HCT116 (cell line): ENCODE results near the gene ARHGAP1. TPM values are rescaled to one million over a fixed set of nuclear protein-coding genes. Genes with fewer than 3 reads are reported as not detected.

Experiments
- ATAC-seq: fragments of 200-7000 bp; cut with Tn5 transposase; 2 replicates; pipeline ENCODE4 v1.9.1; 2020; ENCODE audit warnings: mild to moderate bottlenecking, moderate library complexity
- BruUV-seq: library from RNA; stranded (reverse); fragments of 400-500 nt; replicated peaks from 2 replicates; lab custom pipeline; 2021; lab: Mats Ljungman, UMichigan
- CTCF ChIA-PET: fragments of 300-600 bp; sonication (Branson Sonifier 250); formaldehyde crosslinking; loops from one replicate; lab custom pipeline; 2021; ENCODE audit warnings: antibody characterized with exemption; lab: Charles Lee
- POLR2A ChIA-PET: fragments of 300-600, 350-600 bp; sonication (Branson Sonifier 250); formaldehyde crosslinking; loops from one replicate; lab custom pipeline; 2021; ENCODE audit warnings: antibody characterized with exemption; lab: Charles Lee
- RAD21 ChIA-PET, 2 experiments: fragments of 300-600 bp; sonication (Branson Sonifier 250); formaldehyde crosslinking; loops; one replicate each; lab custom pipeline; 2023; ENCODE audit warnings: low total read pairs in 2 of 2; ENCODE audit not compliant: uncharacterized antibody in 2 of 2, unreplicated experiment in 2 of 2, low non-redundant PET in 1 of 2; lab: Charles Lee
- DNase-seq: peaks from one replicate; pipeline ENCODE4 v3.0.0-alpha.2; 2010; ENCODE audit warnings: low read depth, low spot score
- H2AFZ ChIP-seq: fragments of 200-600 bp; shearing (Covaris generic), sonication (generic); 2 replicates; pipeline ENCODE4 v1.6.1; 2017; ENCODE audit warnings: low read depth, mixed run types, mixed read lengths, antibody characterized with exemption, low read length; ENCODE audit not compliant: poor library complexity, severe bottlenecking
- H3K27ac ChIP-seq: 2 replicates; pipeline ENCODE4 v1.5.1; 2012; ENCODE audit warnings: low read depth, low read length
- H3K27me3 ChIP-seq: fragments of 200-600 bp; sonication (generic); 2 replicates; pipeline ENCODE4 v1.6.1; 2016; ENCODE audit warnings: mixed run types, low read length, mixed read lengths; ENCODE audit not compliant: insufficient read depth
- H3K36me3 ChIP-seq, 2 experiments: fragments of 200-500 bp in 1 of 2; fragments of 200-600 bp in 1 of 2; sonication (Bioruptor generic) in 1 of 2; sonication (generic) in 1 of 2; 2 replicates each; pipeline versions ENCODE4 v1.5.1 to v1.6.1; 2014 to 2016; ENCODE audit warnings: low read length in 2 of 2, inconsistent platforms in 1 of 2, mixed read lengths in 1 of 2, mixed run types in 1 of 2; ENCODE audit not compliant: insufficient read depth in 2 of 2, control insufficient read depth in 1 of 2
- H3K4me1 ChIP-seq, 2 experiments: fragments of 200-600 bp in 1 of 2; sonication (generic) in 1 of 2; 2 replicates each; pipeline versions ENCODE4 v1.5.1 to v1.6.1; 2012 to 2017; ENCODE audit warnings: low read length in 2 of 2, inconsistent platforms in 1 of 2, mild to moderate bottlenecking in 1 of 2, mixed read lengths in 1 of 2, mixed run types in 1 of 2, moderate library complexity in 1 of 2; ENCODE audit not compliant: insufficient read depth in 2 of 2, control insufficient read depth in 1 of 2
- H3K4me2 ChIP-seq: fragments of 200-600 bp; sonication (generic); 2 replicates; pipeline ENCODE4 v1.6.1; 2017; ENCODE audit warnings: mixed run types, low read length, mixed read lengths
- H3K4me3 ChIP-seq, 2 experiments: fragments of 200-600 bp in 1 of 2; sonication (generic) in 1 of 2; replicated peaks in 1 of 2; 2 replicates each; pipeline ENCODE4 v1.5.1; 2011 to 2016; ENCODE audit warnings: low read length in 2 of 2, control low read depth in 1 of 2, low read depth in 1 of 2, mild to moderate bottlenecking in 1 of 2, mixed read lengths in 1 of 2, mixed run types in 1 of 2
- H3K79me2 ChIP-seq: fragments of 200-600 bp; sonication (generic); 2 replicates; pipeline ENCODE4 v1.6.1; 2017; ENCODE audit warnings: mild to moderate bottlenecking, mixed run types, low read length, moderate library complexity, mixed read lengths; ENCODE audit not compliant: insufficient read depth
- H3K9ac ChIP-seq: fragments of 200-600 bp; sonication (generic); 2 replicates; pipeline ENCODE4 v1.6.1; 2016; ENCODE audit warnings: low read length, mixed read lengths
- H3K9me2 ChIP-seq: fragments of 200-600 bp; sonication (generic), shearing (Covaris generic); 2 replicates; pipeline ENCODE4 v1.6.1; 2017; ENCODE audit warnings: mixed run types, mild to moderate bottlenecking, moderate library complexity; ENCODE audit not compliant: insufficient read depth
- H3K9me3 ChIP-seq, 2 experiments: fragments of 200-500 bp in 1 of 2; fragments of 200-600 bp in 1 of 2; sonication (Bioruptor generic) in 1 of 2; sonication (generic) in 1 of 2; 2 replicates each; pipeline ENCODE4 v1.6.1; 2014 to 2017; ENCODE audit warnings: low read length in 2 of 2, mixed read lengths in 2 of 2, inconsistent platforms in 1 of 2, low read depth in 1 of 2, mild to moderate bottlenecking in 1 of 2, mixed run types in 1 of 2, moderate library complexity in 1 of 2; ENCODE audit not compliant: control insufficient read depth in 1 of 2, insufficient read depth in 1 of 2
- H4K20me1 ChIP-seq: fragments of 200-600 bp; sonication (generic), shearing (Covaris generic); 2 replicates; pipeline ENCODE4 v1.6.1; 2017; ENCODE audit warnings: mixed run types, mild to moderate bottlenecking, moderate library complexity; ENCODE audit not compliant: insufficient read depth
- ATF3 ChIP-seq: IDR thresholded peaks from 2 replicates; pipeline ENCODE4 v1.6.1; 2012
- CEBPB ChIP-seq: IDR thresholded peaks from 2 replicates; pipeline ENCODE4 v1.6.1; 2012; ENCODE audit warnings: low read depth
- EGR1 ChIP-seq: IDR thresholded peaks from 2 replicates; pipeline ENCODE4 v1.6.1; 2012; ENCODE audit warnings: low read depth
- ELF1 ChIP-seq: IDR thresholded peaks from 2 replicates; pipeline ENCODE4 v1.6.1; 2012; ENCODE audit warnings: low read depth, borderline replicate concordance
- EZH2 ChIP-seq: fragments of 200-600 bp; sonication (generic); IDR thresholded peaks from 2 replicates; pipeline ENCODE4 v1.6.1; 2017; ENCODE audit warnings: antibody characterized with exemption, mixed run types
- POLR2A ChIP-seq: IDR thresholded peaks from 2 replicates; pipeline ENCODE4 v1.7.0; 2011; ENCODE audit warnings: borderline replicate concordance; ENCODE audit not compliant: insufficient read depth, insufficient read length; ENCODE audit errors: extremely low read depth
- SRF ChIP-seq: IDR thresholded peaks from 2 replicates; pipeline ENCODE4 v1.6.1; 2012; ENCODE audit warnings: low read depth
- TCF7L2 ChIP-seq: IDR thresholded peaks from 2 replicates; pipeline ENCODE4 v1.7.0; 2011; ENCODE audit warnings: borderline replicate concordance, inconsistent platforms; ENCODE audit not compliant: insufficient read depth, insufficient read length; ENCODE audit errors: extremely low read depth
- YY1 ChIP-seq: IDR thresholded peaks from 2 replicates; pipeline ENCODE4 v1.6.1; 2011; ENCODE audit warnings: low read length, low read depth, moderate library complexity, mild to moderate bottlenecking; ENCODE audit not compliant: insufficient replicate concordance; ENCODE audit errors: extremely low read depth
- ZBTB33 ChIP-seq: IDR thresholded peaks from 2 replicates; pipeline ENCODE4 v1.6.1; 2011; ENCODE audit warnings: mild to moderate bottlenecking, low read length, moderate library complexity; ENCODE audit not compliant: insufficient replicate concordance; ENCODE audit errors: extremely low read depth
- ZNF274 ChIP-seq: fragments of 200-500 bp; sonication (Bioruptor generic); IDR thresholded peaks from 2 replicates; pipeline ENCODE4 v1.6.1; 2014; ENCODE audit warnings: mild to moderate bottlenecking, low read depth, low read length, inconsistent platforms
- intact Hi-C: fragments of 100-400 bp; cut with micrococcal nuclease; formaldehyde crosslinking; loops from 2 replicates; pipeline ENCODE4 v1.10.0; 2022
- total RNA-seq: library from RNA; stranded (reverse); gene quantifications from one replicate; pipeline ENCODE4 v1.2.1, GENCODE V29; 2021; ENCODE audit not compliant: unreplicated experiment
- TF ChIP-seq, protein P1 (sequence below), 3 experiments: fragments of 200-600 bp in 1 of 3; sonication (generic) in 1 of 3; IDR thresholded peaks in 2 of 3; conservative IDR thresholded peaks in 1 of 3; 2 replicates each; pipeline ENCODE4 v1.5.1; 2012 to 2017; ENCODE audit warnings: low read depth in 2 of 3, low read length in 2 of 3, antibody characterized with exemption in 1 of 3, borderline replicate concordance in 1 of 3, control low read depth in 1 of 3, mild to moderate bottlenecking in 1 of 3, mixed read lengths in 1 of 3, mixed run types in 1 of 3, moderate library complexity in 1 of 3; ENCODE audit not compliant: insufficient read depth in 1 of 3

Gene ARHGAP1
- total RNA-seq, 1 experiment from 2014 or later = 36.9 TPM

GRCh38 chr11:46736146-46736545, 35.7 kb upstream of the ARHGAP1 start:
- Histone ChIP-seq H3K9me2 (no peaks in the 10 kb centered on the region), H4K20me1 (no peaks in the 10 kb centered on the region), H3K27me3 (no peaks in the 10 kb centered on the region), H3K9me3 (no peaks in the 10 kb centered on the region), H2AFZ (no peak overlapping the region), H3K36me3 (peaks cover 2 to 4% of the 10 kb centered on the region in 2 experiments; a peak in 2 of 4 replicates), H3K4me2 (no peak overlapping the region), H3K79me2 (no peaks in the 10 kb centered on the region), H3K4me1 (no peaks in the 10 kb centered on the region), H3K4me3 (no peak overlapping the region), H3K27ac (no peak overlapping the region), H3K9ac (no peak overlapping the region)
- POLR2A ChIA-PET = no interaction called here
- intact Hi-C loops = no loop called here
- no peak for DNase-seq
- CTCF ChIA-PET = no interaction called here
- no peak for ATAC-seq
- RAD21 ChIA-PET = no interaction called here
- BruUV-seq = no TSS peak
- no peak for TF ChIP-seq YY1

DNA sequence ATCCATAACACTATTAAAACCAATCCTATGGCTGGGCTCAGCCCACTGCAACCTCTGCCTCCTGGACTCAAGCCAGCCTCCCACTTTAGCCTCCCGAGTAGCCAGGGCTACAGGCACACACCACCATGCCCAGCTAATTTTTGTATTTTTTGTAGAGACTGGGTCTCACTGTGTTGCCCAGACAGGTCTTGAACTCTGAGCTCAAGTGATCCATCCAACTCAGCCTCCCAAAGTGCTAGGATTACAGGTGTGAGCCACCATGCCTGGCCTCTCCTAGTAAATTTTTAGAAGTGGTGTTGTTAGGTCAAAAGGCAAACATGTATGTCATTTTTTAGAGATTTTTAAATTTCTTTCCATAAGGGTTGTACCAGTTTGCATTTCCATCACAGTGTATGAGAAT, 32.8 kb upstream of the ARHGAP1 start:
- H3K4me3 ChIP-seq = no peak overlapping the region
- H3K9me2 ChIP-seq = no peaks in the 10 kb centered on the region
- TF ChIP-seq EGR1 (no peak), ZNF274 (no peak), ZBTB33 (no peak), TCF7L2 (no peak), EZH2 (no peak), CEBPB (no peak), POLR2A (no peak), ELF1 (no peak), ATF3 (no peak), SRF (no peak)
- TF ChIP-seq, protein P1, sequence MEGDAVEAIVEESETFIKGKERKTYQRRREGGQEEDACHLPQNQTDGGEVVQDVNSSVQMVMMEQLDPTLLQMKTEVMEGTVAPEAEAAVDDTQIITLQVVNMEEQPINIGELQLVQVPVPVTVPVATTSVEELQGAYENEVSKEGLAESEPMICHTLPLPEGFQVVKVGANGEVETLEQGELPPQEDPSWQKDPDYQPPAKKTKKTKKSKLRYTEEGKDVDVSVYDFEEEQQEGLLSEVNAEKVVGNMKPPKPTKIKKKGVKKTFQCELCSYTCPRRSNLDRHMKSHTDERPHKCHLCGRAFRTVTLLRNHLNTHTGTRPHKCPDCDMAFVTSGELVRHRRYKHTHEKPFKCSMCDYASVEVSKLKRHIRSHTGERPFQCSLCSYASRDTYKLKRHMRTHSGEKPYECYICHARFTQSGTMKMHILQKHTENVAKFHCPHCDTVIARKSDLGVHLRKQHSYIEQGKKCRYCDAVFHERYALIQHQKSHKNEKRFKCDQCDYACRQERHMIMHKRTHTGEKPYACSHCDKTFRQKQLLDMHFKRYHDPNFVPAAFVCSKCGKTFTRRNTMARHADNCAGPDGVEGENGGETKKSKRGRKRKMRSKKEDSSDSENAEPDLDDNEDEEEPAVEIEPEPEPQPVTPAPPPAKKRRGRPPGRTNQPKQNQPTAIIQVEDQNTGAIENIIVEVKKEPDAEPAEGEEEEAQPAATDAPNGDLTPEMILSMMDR (IDR thresholded peaks at IDR 0.05 in 2 of 3, conservative IDR thresholded peaks at IDR 0.05 in 1 of 3; ENCODE audit: borderline replicate concordance in 1 of 3, insufficient read depth in 1 of 3, low read depth in 2 of 3, low read length in 2 of 3) = no peak
- no peaks in the 10 kb centered on the region for H4K20me1 ChIP-seq
- no peaks in the 10 kb centered on the region for H3K4me1 ChIP-seq
- no peak overlapping the region for H3K9ac ChIP-seq
- no peaks in the 10 kb centered on the region for H3K79me2 ChIP-seq
- H3K27me3 ChIP-seq = no peaks in the 10 kb centered on the region
- CTCF ChIA-PET = no interaction called here
- BruUV-seq = no TSS peak
- no peak overlapping the region for H2AFZ ChIP-seq
- DNase-seq (no peak), ATAC-seq (no peak)
- H3K36me3 ChIP-seq = no peaks in the 10 kb centered on the region
- RAD21 ChIA-PET = no interaction called here
- POLR2A ChIA-PET = interaction anchor here (0.5 kb wide), 1 partner anchor 24 kb away, joined by 3 read pairs; no protein-coding TSS in a partner anchor
- intact Hi-C loops = no loop called here
- H3K27ac ChIP-seq = no peak overlapping the region
- H3K9me3 ChIP-seq = no peaks in the 10 kb centered on the region
- no peak overlapping the region for H3K4me2 ChIP-seq
